ENCODE data around the gene CYFIP1. TPM values are rescaled to one million over a fixed set of nuclear protein-coding genes. Genes with fewer than 3 reads are reported as not detected.

Gene CYFIP1
- total RNA-seq, 1 donor from 2014 or later = 116 TPM

GRCh38 chr15:22944651-22945050, 35.5 kb downstream of the CYFIP1 start:
- H2AFZ ChIP-seq (ENCODE audit: low read depth, low read length) = no peak overlapping the region
- H4K20me1 ChIP-seq (ENCODE audit: insufficient read depth, low read length) = peaks cover 52% of the 10 kb centered on the region
- H3K4me3 Mint-ChIP-seq (ENCODE audit: unreplicated experiment) = no peak overlapping the region
- H3K4me1 ChIP-seq (ENCODE audit: insufficient read depth, low read length) = peaks cover 8% of the 10 kb centered on the region
- no peaks in the 10 kb centered on the region for H3K9me3 Mint-ChIP-seq (ENCODE audit: unreplicated experiment)
- H3K27ac Mint-ChIP-seq (ENCODE audit: unreplicated experiment) = no peak overlapping the region
- peaks cover 26% of the 10 kb centered on the region for H3K36me3 Mint-ChIP-seq (ENCODE audit: low read depth, unreplicated experiment)
- TF ChIP-seq EZH2 (IDR thresholded peaks at IDR 0.05; ENCODE audit: insufficient read depth, low read length) = no peak
- TF ChIP-seq, protein P1, sequence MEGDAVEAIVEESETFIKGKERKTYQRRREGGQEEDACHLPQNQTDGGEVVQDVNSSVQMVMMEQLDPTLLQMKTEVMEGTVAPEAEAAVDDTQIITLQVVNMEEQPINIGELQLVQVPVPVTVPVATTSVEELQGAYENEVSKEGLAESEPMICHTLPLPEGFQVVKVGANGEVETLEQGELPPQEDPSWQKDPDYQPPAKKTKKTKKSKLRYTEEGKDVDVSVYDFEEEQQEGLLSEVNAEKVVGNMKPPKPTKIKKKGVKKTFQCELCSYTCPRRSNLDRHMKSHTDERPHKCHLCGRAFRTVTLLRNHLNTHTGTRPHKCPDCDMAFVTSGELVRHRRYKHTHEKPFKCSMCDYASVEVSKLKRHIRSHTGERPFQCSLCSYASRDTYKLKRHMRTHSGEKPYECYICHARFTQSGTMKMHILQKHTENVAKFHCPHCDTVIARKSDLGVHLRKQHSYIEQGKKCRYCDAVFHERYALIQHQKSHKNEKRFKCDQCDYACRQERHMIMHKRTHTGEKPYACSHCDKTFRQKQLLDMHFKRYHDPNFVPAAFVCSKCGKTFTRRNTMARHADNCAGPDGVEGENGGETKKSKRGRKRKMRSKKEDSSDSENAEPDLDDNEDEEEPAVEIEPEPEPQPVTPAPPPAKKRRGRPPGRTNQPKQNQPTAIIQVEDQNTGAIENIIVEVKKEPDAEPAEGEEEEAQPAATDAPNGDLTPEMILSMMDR (IDR thresholded peaks at IDR 0.05; ENCODE audit: insufficient read depth, low read depth, low read length) = no peak
- peaks cover 15% of the 10 kb centered on the region for H3K4me1 Mint-ChIP-seq (ENCODE audit: low read depth, unreplicated experiment)
- H3K36me3 ChIP-seq (ENCODE audit: insufficient read depth, low read length) = peaks cover 14% of the 10 kb centered on the region
- H3K79me2 ChIP-seq (ENCODE audit: insufficient read depth, low read length) = peaks cover 57% of the 10 kb centered on the region
- H3K27me3 Mint-ChIP-seq (ENCODE audit: low read depth, unreplicated experiment) = no peaks in the 10 kb centered on the region
- FAIRE-seq (no peak), DNase-seq (ENCODE audit: low read depth) (no peak)
- no peak overlapping the region for H3K9ac ChIP-seq (ENCODE audit: low read length)
- H3K27ac ChIP-seq (ENCODE audit: low read depth, low read length) = no peak overlapping the region
- no peaks in the 10 kb centered on the region for H3K27me3 ChIP-seq (ENCODE audit: insufficient read depth, low read length)
- no peak overlapping the region for H3K4me3 ChIP-seq (ENCODE audit: insufficient read depth, low read depth, low read length)
- no peaks in the 10 kb centered on the region for H3K9me3 ChIP-seq (ENCODE audit: insufficient read depth, low read depth, low read length)
- H3K4me2 ChIP-seq (ENCODE audit: low read length) = no peak overlapping the region

GRCh38 chr15:22942877-22943276, 37.3 kb downstream of the CYFIP1 start:
- FAIRE-seq (no peak), DNase-seq (ENCODE audit: low read depth) (no peak)
- Mint-ChIP-seq H3K27me3 (ENCODE audit: low read depth, unreplicated experiment) (no peaks in the 10 kb centered on the region), H3K27ac (ENCODE audit: unreplicated experiment) (no peak overlapping the region), H3K36me3 (ENCODE audit: low read depth, unreplicated experiment) (peaks cover 23% of the 10 kb centered on the region), H3K4me3 (ENCODE audit: unreplicated experiment) (no peak overlapping the region), H3K4me1 (ENCODE audit: low read depth, unreplicated experiment) (peaks cover 4% of the 10 kb centered on the region), H3K9me3 (ENCODE audit: unreplicated experiment) (no peaks in the 10 kb centered on the region)
- H3K9ac ChIP-seq (ENCODE audit: low read length) = no peak overlapping the region
- no peaks in the 10 kb centered on the region for H3K4me1 ChIP-seq (ENCODE audit: insufficient read depth, low read length)
- no peak overlapping the region for H2AFZ ChIP-seq (ENCODE audit: low read depth, low read length)
- peaks cover 39% of the 10 kb centered on the region for H3K79me2 ChIP-seq (ENCODE audit: insufficient read depth, low read length)
- H3K4me2 ChIP-seq (ENCODE audit: low read length) = no peak overlapping the region
- no peaks in the 10 kb centered on the region for H3K27me3 ChIP-seq (ENCODE audit: insufficient read depth, low read length)
- peaks cover 39% of the 10 kb centered on the region for H4K20me1 ChIP-seq (ENCODE audit: insufficient read depth, low read length)
- no peak overlapping the region for H3K4me3 ChIP-seq (ENCODE audit: insufficient read depth, low read depth, low read length)
- H3K36me3 ChIP-seq (ENCODE audit: insufficient read depth, low read length) = peaks cover 18% of the 10 kb centered on the region
- no peaks in the 10 kb centered on the region for H3K9me3 ChIP-seq (ENCODE audit: insufficient read depth, low read depth, low read length)
- no peak for TF ChIP-seq EZH2 (IDR thresholded peaks at IDR 0.05; ENCODE audit: insufficient read depth, low read length)
- TF ChIP-seq, protein P1 (IDR thresholded peaks at IDR 0.05; ENCODE audit: insufficient read depth, low read depth, low read length) = no peak
- H3K27ac ChIP-seq (ENCODE audit: low read depth, low read length) = no peak overlapping the region

- Mint-ChIP-seq H3K4me3 (ENCODE audit: unreplicated experiment) (no peak overlapping the region), H3K9me3 (ENCODE audit: unreplicated experiment) (no peaks in the 10 kb centered on the region), H3K36me3 (ENCODE audit: low read depth, unreplicated experiment) (peaks cover 23% of the 10 kb centered on the region), H3K4me1 (ENCODE audit: low read depth, unreplicated experiment) (peaks cover 4% of the 10 kb centered on the region), H3K27ac (ENCODE audit: unreplicated experiment) (no peak overlapping the region), H3K27me3 (ENCODE audit: low read depth, unreplicated experiment) (no peaks in the 10 kb centered on the region)
- Histone ChIP-seq H3K27ac (ENCODE audit: low read depth, low read length) (no peak overlapping the region), H3K9me3 (ENCODE audit: insufficient read depth, low read depth, low read length) (no peaks in the 10 kb centered on the region), H3K4me1 (ENCODE audit: insufficient read depth, low read length) (no peaks in the 10 kb centered on the region), H3K36me3 (ENCODE audit: insufficient read depth, low read length) (peaks cover 18% of the 10 kb centered on the region), H3K27me3 (ENCODE audit: insufficient read depth, low read length) (no peaks in the 10 kb centered on the region), H3K4me2 (ENCODE audit: low read length) (no peak overlapping the region), H3K9ac (ENCODE audit: low read length) (no peak overlapping the region), H3K79me2 (ENCODE audit: insufficient read depth, low read length) (peaks cover 34% of the 10 kb centered on the region), H4K20me1 (ENCODE audit: insufficient read depth, low read length) (peaks cover 34% of the 10 kb centered on the region), H2AFZ (ENCODE audit: low read depth, low read length) (no peak overlapping the region), H3K4me3 (ENCODE audit: insufficient read depth, low read depth, low read length) (no peak overlapping the region)
- DNase-seq (ENCODE audit: low read depth) = no peak
- no peak for TF ChIP-seq EZH2 (IDR thresholded peaks at IDR 0.05; ENCODE audit: insufficient read depth, low read length)
- TF ChIP-seq, protein P1 (IDR thresholded peaks at IDR 0.05; ENCODE audit: insufficient read depth, low read depth, low read length) = no peak
- FAIRE-seq = no peak
Measured at GRCh38 chr15:22942306-22942855, 37.8 kb downstream of the CYFIP1 start.

Measured in astrocyte (in vitro differentiated cells and primary cell).